HL-60 (cell line): ENCODE results near the gene CLPX.

Source experiments
- CTCF ChIP-seq: IDR thresholded peaks from one replicate; pipeline ENCODE4 v1.5.1; 2011; ENCODE audit warnings: low read length, control low read depth, inconsistent platforms; ENCODE audit not compliant: insufficient read depth
- POLR2AphosphoS5 ChIP-seq: IDR thresholded peaks from 2 replicates; pipeline ENCODE4 v1.6.1; 2012; ENCODE audit warnings: low read depth
- REST ChIP-seq: IDR thresholded peaks from 2 replicates; pipeline ENCODE4 v1.6.1; 2012; ENCODE audit warnings: low read depth; ENCODE audit not compliant: insufficient replicate concordance
- SPI1 ChIP-seq: IDR thresholded peaks from 2 replicates; pipeline ENCODE4 v1.6.1; 2012; ENCODE audit warnings: low read depth, mild to moderate bottlenecking, borderline replicate concordance

GRCh38 chr15:65222891-65223290 lies 37.7 kb upstream of the CLPX start:
- TF ChIP-seq CTCF (no peak), POLR2AphosphoS5 (no peak), SPI1 (no peak), REST (no peak)
